ENCODE data around the gene SLC10A6.

Gene SLC10A6

DNA sequence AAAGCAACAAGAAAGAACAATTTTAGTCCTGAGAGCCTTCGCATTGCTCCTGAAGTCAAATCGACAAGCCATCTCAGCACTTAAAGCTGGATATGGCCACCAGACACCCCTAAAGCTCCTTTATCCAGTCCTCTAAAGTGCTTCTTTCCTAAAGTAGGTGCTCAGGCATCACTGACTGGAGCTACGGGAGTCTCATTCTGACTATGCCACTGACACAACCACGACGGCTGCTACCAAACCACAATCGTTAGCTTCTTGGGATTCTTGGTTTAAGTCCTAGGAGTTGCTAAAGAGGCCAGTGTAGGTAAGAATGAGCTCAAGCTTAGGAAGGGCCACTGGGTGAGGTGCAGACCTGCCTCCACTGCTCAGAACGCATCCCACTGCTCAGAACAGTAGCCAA, 1.0 kb downstream of the SLC10A6 start:
- no peak for DNase-seq (ENCODE audit: low read depth in 2 of 2)

DNA sequence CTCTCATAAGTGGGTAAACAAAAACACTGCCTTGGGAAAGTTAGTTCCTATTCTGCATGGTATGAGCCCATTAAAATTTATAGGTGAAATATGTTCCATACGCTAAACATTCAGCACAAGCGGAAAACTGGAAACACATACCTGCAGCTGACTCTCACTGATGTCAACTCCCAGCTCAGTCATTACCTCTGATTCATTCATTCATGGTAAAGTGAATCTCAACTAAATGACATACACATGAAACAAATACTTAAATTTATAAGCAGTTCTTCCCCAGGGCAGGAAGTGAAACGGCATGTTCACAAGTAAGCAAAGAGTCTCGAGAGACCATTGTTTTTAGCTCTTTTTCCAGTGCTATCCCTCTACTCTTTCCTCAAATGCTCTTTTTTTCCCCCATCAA, 1.6 kb downstream of the SLC10A6 start:
- no peak for DNase-seq (ENCODE audit: low read depth in 2 of 2)

- no peak for DNase-seq (ENCODE audit: low read depth in 2 of 2)
These were observed 2.3 kb downstream of the SLC10A6 start for GRCh38 chr4:86846921-86847320.

DNA sequence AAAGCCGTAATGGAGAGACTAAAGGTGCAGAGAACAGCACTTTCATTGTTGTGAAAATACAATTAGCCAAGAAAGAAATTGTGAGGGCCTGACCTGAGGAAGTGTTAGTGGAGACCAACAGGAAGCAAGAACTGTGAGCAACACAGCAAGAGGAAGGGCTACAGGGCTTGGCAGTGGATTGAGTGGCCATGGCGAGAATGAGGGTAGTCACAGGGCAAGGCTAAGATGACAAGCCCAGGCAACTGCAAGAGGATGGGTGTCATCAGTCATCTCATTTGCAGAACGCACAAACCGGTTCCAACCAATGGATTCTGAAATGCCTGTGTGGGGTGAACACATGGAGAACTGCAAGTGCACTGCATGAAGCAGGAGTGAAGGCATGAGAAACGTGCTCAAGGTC, 3.6 kb downstream of the SLC10A6 start:
- DNase-seq (ENCODE audit: low read depth in 2 of 2), result no peak

DNA sequence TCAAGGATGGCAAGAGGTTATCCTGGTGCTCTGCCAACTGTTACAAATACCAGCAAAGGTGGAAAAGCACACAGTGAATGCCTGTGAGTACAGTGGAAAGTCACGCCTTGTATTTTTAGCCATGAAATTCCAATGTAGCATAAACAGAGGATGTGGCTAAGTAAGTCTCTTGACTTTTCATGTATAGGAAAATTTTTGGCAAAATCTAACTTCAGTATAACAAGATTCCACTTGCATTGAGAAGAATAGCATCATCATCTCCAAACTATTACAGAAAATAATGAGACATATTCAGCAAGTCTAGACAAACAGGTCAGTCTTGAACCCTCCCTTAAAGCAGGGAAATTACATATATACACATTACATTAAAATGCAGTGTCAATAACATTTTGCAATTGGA, 7.9 kb downstream of the SLC10A6 start:
- DNase-seq (ENCODE audit: low read depth in 2 of 2), result no peak

GRCh38 chr4:86840858-86841257, 8.3 kb downstream of the SLC10A6 start:
- DNase-seq (ENCODE audit: low read depth in 2 of 2), result no peak

DNA sequence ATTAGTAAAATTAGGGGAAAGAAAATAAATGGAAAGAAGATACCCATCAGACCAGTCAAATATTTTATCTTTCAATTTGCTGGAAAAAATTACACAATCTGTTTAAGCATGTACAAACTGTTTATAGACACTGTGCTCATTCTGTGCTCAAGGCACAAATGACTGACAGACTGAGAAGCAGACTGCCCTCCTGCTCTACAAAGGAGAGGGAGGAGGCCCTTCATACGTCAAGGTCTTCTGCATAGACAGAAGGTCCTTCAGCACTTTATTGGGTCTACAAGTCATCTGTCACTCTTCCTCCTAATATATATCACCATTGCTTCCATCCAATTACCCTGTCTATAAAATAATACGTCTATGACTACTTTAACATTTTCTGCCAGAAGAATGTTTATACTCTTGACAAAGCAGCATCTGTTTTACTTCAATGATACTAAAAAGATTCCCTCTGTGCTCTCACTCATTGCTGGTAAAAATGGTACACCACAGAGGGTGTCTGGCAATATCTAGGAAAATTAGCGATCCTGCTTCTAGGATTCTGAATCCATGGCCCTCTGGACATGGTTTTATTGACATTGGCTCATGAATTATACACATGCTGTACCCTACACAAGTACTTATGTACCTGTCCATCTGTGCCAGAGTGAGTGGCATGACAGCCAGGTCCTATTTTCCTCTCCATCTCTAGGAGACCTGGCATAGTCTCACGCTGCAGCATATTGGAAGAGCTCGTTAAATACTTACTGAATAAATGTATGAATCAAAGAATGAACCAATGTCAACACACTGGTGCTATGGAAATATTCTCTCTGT, 11.3 kb downstream of the SLC10A6 start:
- no peak for DNase-seq (ENCODE audit: low read depth in 2 of 2)

DNA sequence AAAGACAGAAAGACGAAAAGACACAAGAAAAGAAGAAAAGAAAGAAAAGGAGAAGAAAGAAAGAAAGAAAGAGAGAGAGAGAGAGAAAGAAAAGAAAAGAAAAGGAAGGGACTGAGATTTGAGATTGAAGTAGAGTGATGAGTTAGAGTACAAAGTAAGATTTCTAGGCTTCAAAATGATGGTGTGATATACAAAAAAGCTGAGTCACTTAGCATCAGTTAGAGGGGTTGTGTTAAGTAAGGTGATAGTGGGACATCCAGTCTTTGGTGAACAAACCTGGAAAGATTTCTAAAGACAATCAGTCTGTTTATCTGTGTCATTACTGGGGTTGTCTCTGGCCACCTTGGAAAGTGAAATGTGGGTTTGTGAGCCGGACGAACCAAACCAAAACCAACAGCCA, 13.5 kb downstream of the SLC10A6 start:
- no peak for DNase-seq (ENCODE audit: low read depth in 2 of 2)

- no peak for DNase-seq (ENCODE audit: low read depth in 2 of 2)
These were observed 14.3 kb downstream of the SLC10A6 start for GRCh38 chr4:86834901-86835300.

GRCh38 chr4:86833615-86834014, 15.6 kb downstream of the SLC10A6 start:
- DNase-seq (ENCODE audit: low read depth in 2 of 2), result no peak

DNA sequence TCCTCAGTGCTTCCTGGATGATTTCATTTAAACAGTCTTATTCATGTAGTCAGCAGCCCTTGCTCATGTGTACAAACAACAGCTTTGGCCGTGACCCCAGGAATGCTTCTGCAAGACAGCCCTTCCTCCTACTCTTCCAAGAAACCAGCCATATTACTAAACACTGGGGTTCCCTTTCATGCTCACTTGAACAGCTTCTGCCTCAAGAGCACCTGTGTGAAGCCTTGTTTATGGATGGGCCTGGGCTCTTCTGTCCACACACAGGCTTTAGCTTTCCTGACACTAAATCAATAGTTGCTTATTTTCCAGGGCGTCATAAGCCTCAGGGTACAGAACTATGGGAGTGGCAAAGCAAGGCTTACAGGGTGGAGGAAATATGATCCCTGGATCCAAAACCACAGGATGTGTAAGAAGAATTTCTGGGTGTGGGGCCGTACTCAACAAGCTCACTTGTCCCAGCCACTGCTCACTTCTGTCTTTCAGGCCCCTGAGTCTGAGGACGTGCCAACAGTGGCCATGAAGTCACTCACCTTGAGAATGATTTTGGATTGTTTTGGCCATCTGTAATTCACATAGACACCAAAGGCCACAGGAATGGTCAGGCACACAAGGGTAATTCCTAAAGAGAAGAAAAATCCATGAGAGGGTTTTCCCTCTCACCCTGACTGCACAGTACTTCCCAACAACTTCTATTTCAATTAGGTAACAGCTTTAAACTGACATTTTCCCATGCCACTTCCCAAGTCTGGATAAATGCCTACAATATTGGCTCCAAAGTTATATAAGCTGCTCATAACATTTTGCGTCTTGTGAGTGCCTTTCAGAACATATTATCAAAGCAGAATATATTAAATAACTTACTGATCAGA, 17.7 kb downstream of the SLC10A6 start:
- DNase-seq (ENCODE audit: low read depth in 2 of 2), result no peak

DNA sequence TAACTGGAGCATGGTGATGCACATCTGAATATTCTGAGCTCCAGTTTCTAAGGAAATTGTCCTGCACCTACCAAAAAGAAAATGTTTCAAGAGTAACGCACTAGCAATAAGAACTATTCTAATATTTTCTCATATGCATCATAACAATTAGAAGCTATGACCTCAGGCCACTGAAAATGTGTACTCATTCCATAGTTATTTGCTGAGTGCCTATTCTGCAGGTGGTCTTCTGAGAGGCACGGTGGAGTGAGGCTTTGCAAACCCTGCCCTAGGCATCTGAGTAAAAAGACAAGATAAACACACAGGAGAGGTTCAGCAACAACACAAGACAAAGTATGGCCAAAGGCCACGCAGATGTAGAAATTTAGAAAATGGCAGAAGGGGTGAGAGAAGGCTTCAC, 23.7 kb downstream of the SLC10A6 start:
- DNase-seq (ENCODE audit: low read depth in 2 of 2), result no peak

DNA sequence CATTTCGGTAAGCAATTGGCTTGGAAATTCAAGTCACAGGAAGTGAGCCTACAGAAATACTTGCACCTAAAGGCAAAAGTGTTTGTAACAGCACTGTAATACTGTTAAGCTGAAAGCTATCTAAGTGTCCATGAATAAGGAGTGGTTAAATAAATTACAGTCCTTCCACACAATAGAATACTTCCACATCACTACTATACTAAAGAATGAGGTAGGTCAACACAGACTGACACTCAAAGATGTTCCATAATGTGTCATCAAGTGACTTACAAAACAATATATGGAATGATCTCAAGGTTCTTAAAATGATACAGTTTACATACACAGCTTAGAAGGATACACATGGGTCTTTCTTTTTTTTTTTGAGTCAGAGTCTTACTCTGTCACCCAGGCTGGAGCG, 27.0 kb downstream of the SLC10A6 start:
- no peak for DNase-seq (ENCODE audit: low read depth in 2 of 2)

DNA sequence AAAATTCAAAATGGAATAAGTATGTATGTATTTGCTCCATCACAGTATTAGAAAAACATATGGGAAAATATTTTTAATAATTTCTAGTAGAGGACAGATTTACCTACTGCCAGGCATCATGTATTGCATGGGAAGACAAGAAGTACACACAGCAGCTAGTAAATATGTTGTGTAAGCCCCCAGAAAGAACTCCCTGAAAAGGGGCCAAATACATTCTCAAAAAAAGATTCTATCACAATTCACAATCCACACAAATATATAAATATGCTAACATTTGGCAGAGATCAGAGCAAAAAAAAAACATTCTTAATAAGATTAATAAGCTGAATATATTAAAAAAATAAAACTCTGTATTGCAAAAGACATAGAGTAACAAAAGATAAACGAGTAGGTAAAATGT, 28.0 kb downstream of the SLC10A6 start:
- DNase-seq (ENCODE audit: low read depth in 2 of 2), result no peak

GRCh38 chr4:86819561-86819960, 29.6 kb downstream of the SLC10A6 start:
- DNase-seq (ENCODE audit: low read depth in 2 of 2), result no peak

GRCh38 chr4:86818841-86819240, 30.3 kb downstream of the SLC10A6 start:
- DNase-seq (ENCODE audit: low read depth in 2 of 2), result no peak

- no peak for DNase-seq (ENCODE audit: low read depth in 2 of 2)
These were observed 31.0 kb downstream of the SLC10A6 start for GRCh38 chr4:86818211-86818610.

DNA sequence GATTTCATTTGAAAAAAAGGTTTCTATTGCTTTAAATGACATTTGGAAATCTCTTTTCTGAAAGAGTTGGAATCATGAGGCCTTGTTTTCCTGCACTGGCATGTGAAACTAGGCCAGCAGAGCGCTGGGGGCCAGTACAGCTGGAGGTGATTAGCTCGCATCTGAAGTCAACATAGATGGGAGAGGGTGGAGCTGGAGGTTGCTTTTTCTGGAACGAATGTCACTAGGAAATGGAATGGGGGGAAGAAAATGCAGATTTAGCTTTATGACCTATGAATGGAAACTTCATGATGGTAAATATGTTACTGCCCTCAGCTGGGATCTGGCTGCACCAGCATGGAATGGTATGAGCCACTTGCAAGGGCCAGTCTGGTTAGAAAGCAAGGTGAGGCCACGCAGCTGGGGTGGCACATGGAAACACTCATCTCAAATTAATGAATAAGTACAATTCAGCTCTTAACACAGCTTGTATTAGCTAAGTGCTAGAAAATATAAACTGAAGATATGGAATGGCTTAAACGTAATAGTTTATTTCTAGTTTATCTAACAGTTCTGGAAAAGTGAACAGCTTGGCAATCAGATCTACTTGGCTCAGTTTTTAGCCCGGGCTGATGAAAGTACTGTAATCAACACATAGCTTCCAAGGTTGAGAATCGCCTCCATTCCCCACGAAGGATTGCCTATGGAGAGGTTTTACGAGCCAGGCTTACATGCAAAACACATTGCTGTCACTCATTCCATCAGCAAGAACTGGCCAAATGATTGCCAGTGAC, 32.5 kb downstream of the SLC10A6 start:
- DNase-seq (ENCODE audit: low read depth in 2 of 2), result no peak

- no peak for DNase-seq (ENCODE audit: low read depth in 2 of 2)
These were observed 33.5 kb downstream of the SLC10A6 start for GRCh38 chr4:86815653-86816052.

GRCh38 chr4:86810847-86811246, 38.3 kb downstream of the SLC10A6 start:
- no peak for DNase-seq (ENCODE audit: low read depth in 2 of 2)

DNA sequence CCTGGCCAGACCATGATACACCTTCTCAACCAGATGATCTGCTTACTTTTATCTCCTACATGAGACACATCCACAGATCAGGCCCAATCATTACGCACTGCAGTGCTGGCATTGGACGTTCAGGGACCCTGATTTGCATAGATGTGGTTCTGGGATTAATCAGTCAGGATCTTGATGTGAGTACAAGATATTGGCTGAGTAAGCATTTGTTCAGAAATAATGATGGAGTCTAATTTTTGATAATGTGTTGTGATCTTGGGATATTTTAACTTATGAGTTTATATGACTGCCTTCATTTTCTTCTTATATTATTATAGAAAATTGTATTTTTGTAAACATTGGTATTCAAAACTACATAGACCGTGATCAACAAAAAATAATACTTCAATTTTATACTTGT, 39.4 kb downstream of the SLC10A6 start:
- no peak for DNase-seq (ENCODE audit: low read depth in 2 of 2)

GRCh38 chr4:86791126-86791525, 58.1 kb downstream of the SLC10A6 start:
- no peak for DNase-seq (ENCODE audit: low read depth in 2 of 2)
